HG03521 (cell line): ENCODE data around the gene PARD3.

ENCODE experiments used
- ATAC-seq: cut with Tn5 transposase; IDR thresholded peaks from one replicate; pipeline ENCODE4 v1.9.1; 2021; ENCODE audit warnings: mild to moderate bottlenecking, moderate library complexity; ENCODE audit not compliant: unreplicated experiment

PARD3 gene

GRCh38 chr10:34825414-34825813 is 10.3 kb upstream of the PARD3 start:
- ATAC-seq, result no peak

- ATAC-seq, result no peak
Measured at GRCh38 chr10:34824870-34825269, 9.8 kb upstream of the PARD3 start.

- no peak for ATAC-seq
Measured at GRCh38 chr10:34821587-34822585, 6.8 kb upstream of the PARD3 start.

- ATAC-seq, result no peak
Measured at GRCh38 chr10:34817586-34817985, 2.5 kb upstream of the PARD3 start.

GRCh38 chr10:34817054-34817453 is 2.0 kb upstream of the PARD3 start:
- ATAC-seq, result no peak

- ATAC-seq, result no peak
Measured at GRCh38 chr10:34816501-34817002, 1.5 kb upstream of the PARD3 start.

- no peak for ATAC-seq
Measured at GRCh38 chr10:34816085-34816496, 995 bp upstream of the PARD3 start.

GRCh38 chr10:34814913-34815184 is 247 bp downstream of the PARD3 start:
- peak; percentile 10 for ATAC-seq

GRCh38 chr10:34814223-34814912 is 728 bp downstream of the PARD3 start:
- ATAC-seq, result peak; percentile 29

- ATAC-seq, result no peak
Measured at GRCh38 chr10:34813626-34814222, 1.4 kb downstream of the PARD3 start.

- no peak for ATAC-seq
Measured at GRCh38 chr10:34812771-34813170, 2.3 kb downstream of the PARD3 start.

- ATAC-seq, result no peak
Measured at GRCh38 chr10:34811968-34812514, 3.1 kb downstream of the PARD3 start.

- ATAC-seq, result no peak
Measured at GRCh38 chr10:34811126-34811967, 3.7 kb downstream of the PARD3 start.

- no peak for ATAC-seq
Measured at GRCh38 chr10:34809796-34810195, 5.3 kb downstream of the PARD3 start.

GRCh38 chr10:34808801-34809745 is 6.0 kb downstream of the PARD3 start:
- peak; percentile 49 for ATAC-seq

GRCh38 chr10:34808336-34808735 is 6.8 kb downstream of the PARD3 start:
- ATAC-seq, result no peak

GRCh38 chr10:34804306-34804705 is 10.8 kb downstream of the PARD3 start:
- no peak for ATAC-seq

- ATAC-seq, result no peak
Measured at GRCh38 chr10:34802692-34803091, 12.4 kb downstream of the PARD3 start.

- ATAC-seq, result no peak
Measured at GRCh38 chr10:34801097-34801733, 13.9 kb downstream of the PARD3 start.
